Sigmoid colon (tissue), 7 donors: ENCODE measurements around the gene MYRF. TPM values are rescaled to one million over a fixed set of nuclear protein-coding genes. Genes with fewer than 3 reads are reported as not detected.

Experiments
- DNase-seq: peaks from one replicate; pipeline ENCODE4 v3.0.0-alpha.2; 2019
- H3K27ac ChIP-seq, 4 donors: fragments of 200-600 bp; sonication (generic); one replicate each; pipeline ENCODE4 v1.5.1; 2016 to 2019; ENCODE audit warnings: mild to moderate bottlenecking in 1 of 4
- H3K27me3 ChIP-seq, 3 donors: fragments of 200-600 bp; sonication (generic); one replicate each; pipeline ENCODE4 v1.5.1; 2019; ENCODE audit warnings: mild to moderate bottlenecking in 1 of 3
- H3K36me3 ChIP-seq, 4 donors: fragments of 200-600 bp; sonication (generic); one replicate each; pipeline ENCODE4 v1.5.1; 2016 to 2019
- H3K4me1 ChIP-seq, 4 donors: fragments of 200-600 bp; sonication (generic); one replicate each; pipeline ENCODE4 v1.5.1; 2017 to 2019
- H3K4me3 ChIP-seq, 4 donors: fragments of 200-600 bp; sonication (generic); one replicate each; pipeline ENCODE4 v1.5.1; 2017 to 2019; ENCODE audit warnings: mild to moderate bottlenecking in 2 of 4, moderate library complexity in 1 of 4
- H3K9me3 ChIP-seq, 4 donors: fragments of 200-600 bp in 3 of 4; sonication (generic) in 3 of 4; one replicate each; pipeline versions ENCODE4 v1.5.1 to v1.6.1; 2013 to 2019
- CTCF ChIP-seq, 4 experiments: fragments of 450-650 bp in 3 of 4; fragments of 200-600 bp in 1 of 4; IDR thresholded peaks; one replicate each; pipeline ENCODE4 v1.5.1; 2016 to 2019; ENCODE audit warnings: antibody characterized with exemption in 4 of 4, mild to moderate bottlenecking in 3 of 4, moderate library complexity in 2 of 4
- EP300 ChIP-seq, 4 donors: sonication (generic); formaldehyde crosslinking; IDR thresholded peaks; one replicate each; pipeline ENCODE4 v1.6.1; 2017; ENCODE audit warnings: antibody characterized with exemption in 4 of 4
- POLR2A ChIP-seq, 2 donors: fragments of 450-650 bp; IDR thresholded peaks; one replicate each; pipeline ENCODE4 v1.6.1; 2016; ENCODE audit warnings: antibody characterized with exemption in 2 of 2, mild to moderate bottlenecking in 2 of 2, moderate library complexity in 2 of 2
- POLR2AphosphoS5 ChIP-seq, 4 donors: sonication (generic); formaldehyde crosslinking; IDR thresholded peaks; one replicate each; pipeline ENCODE4 v1.6.1; 2017; ENCODE audit warnings: antibody characterized with exemption in 4 of 4
- WGBS, 2 donors: extraction: QIAGEN DNeasy Blood & Tissue Kit; methylation state at CpG; one replicate each; pipeline ENCODE4 v1.1.7; 2013; 5-methylcytosine and 5-hydroxymethylcytosine counted together
- intact Hi-C: fragments of 100-400 bp; cut with DNase I; formaldehyde crosslinking; loops from one replicate; pipeline ENCODE4 v1.15.1; 2023
- polyA plus RNA-seq, 3 donors: library from polyadenylated mRNA; stranded (reverse); fragments of 200-250 nt; gene quantifications; one replicate each; pipeline ENCODE4 v1.2.3, GENCODE V29; 2013
- total RNA-seq, 4 donors: library from RNA; depleted of rRNA; stranded (reverse); fragments of >200 nt; gene quantifications; one replicate each; pipeline ENCODE4 v1.1.0, GENCODE V29; 2016
- donor health status: healthy with polysubstance abuse.
- donor health status: Bipolar disorder and iron deficiency.
- donor health status: healthy.

The MYRF gene
- total and polyA plus RNA-seq, 7 donors, result under 0.01 to 6.4 (median 0.66) TPM

- no peak overlapping the region for H3K27ac ChIP-seq
- TF ChIP-seq POLR2A (IDR thresholded peaks at IDR 0.05), result no peak
- no peak for TF ChIP-seq CTCF (IDR thresholded peaks at IDR 0.05)
- no peak for TF ChIP-seq EP300 (IDR thresholded peaks at IDR 0.05)
- TF ChIP-seq POLR2AphosphoS5 (IDR thresholded peaks at IDR 0.05), result no peak
- intact Hi-C loops, result no loop called here
- peaks cover 0 to 13% (median 0%) of the 10 kb centered on the region in 3 donors for H3K27me3 ChIP-seq
- no peaks in the 10 kb centered on the region for H3K9me3 ChIP-seq
- no peak for DNase-seq
- H3K4me1 ChIP-seq, result peaks cover 0 to 11% (median 9%) of the 10 kb centered on the region in 4 donors
- H3K4me3 ChIP-seq, result no peak overlapping the region
- no peaks in the 10 kb centered on the region for H3K36me3 ChIP-seq
- 90% methylated on average over 12 of the region's 12 CpGs for whole genome bisulfite sequencing, 2 donors
These were observed 22.0 kb downstream of the MYRF start for GRCh38 chr11:61774411-61774810.

GRCh38 chr11:61775106-61775505, 22.7 kb downstream of the MYRF start:
- Histone ChIP-seq H3K27me3 (peaks cover 0 to 9% (median 0%) of the 10 kb centered on the region in 3 donors), H3K4me1 (peaks cover 0 to 11% (median 9%) of the 10 kb centered on the region in 4 donors), H3K4me3 (no peak overlapping the region), H3K27ac (no peak overlapping the region), H3K9me3 (no peaks in the 10 kb centered on the region), H3K36me3 (no peaks in the 10 kb centered on the region)
- WGBS, 2 donors, result 95% methylated on average over 6 of the region's 6 CpGs
- no peak for DNase-seq
- no peak for TF ChIP-seq CTCF (IDR thresholded peaks at IDR 0.05)
- TF ChIP-seq EP300 (IDR thresholded peaks at IDR 0.05), result no peak
- no peak for TF ChIP-seq POLR2AphosphoS5 (IDR thresholded peaks at IDR 0.05)
- TF ChIP-seq POLR2A (IDR thresholded peaks at IDR 0.05), result no peak
- intact Hi-C loops, result no loop called here

GRCh38 chr11:61775606-61776554, 23.4 kb downstream of the MYRF start:
- Histone ChIP-seq H3K9me3 (no peaks in the 10 kb centered on the region), H3K27me3 (peaks cover 0 to 9% (median 0%) of the 10 kb centered on the region in 3 donors), H3K36me3 (no peaks in the 10 kb centered on the region), H3K4me1 (peaks cover 0 to 11% (median 9%) of the 10 kb centered on the region in 4 donors), H3K4me3 (no peak overlapping the region), H3K27ac (no peak overlapping the region)
- 77 to 86% methylated on average over 20 of the region's 20 CpGs for WGBS, 2 donors
- no peak for DNase-seq
- intact Hi-C loops, result no loop called here
- TF ChIP-seq POLR2A (IDR thresholded peaks at IDR 0.05), result no peak
- TF ChIP-seq POLR2AphosphoS5 (IDR thresholded peaks at IDR 0.05), result no peak
- TF ChIP-seq EP300 (IDR thresholded peaks at IDR 0.05), result no peak
- TF ChIP-seq CTCF (IDR thresholded peaks at IDR 0.05), result no peak

GRCh38 chr11:61776561-61777075, 24.2 kb downstream of the MYRF start:
- Histone ChIP-seq H3K27ac (no peak overlapping the region), H3K4me1 (peaks cover 0 to 11% (median 9%) of the 10 kb centered on the region in 4 donors), H3K4me3 (no peak overlapping the region), H3K36me3 (no peaks in the 10 kb centered on the region), H3K27me3 (peaks cover 0 to 9% (median 0%) of the 10 kb centered on the region in 3 donors), H3K9me3 (no peaks in the 10 kb centered on the region)
- 73 to 74% methylated on average over 9 of the region's 9 CpGs for WGBS, 2 donors
- TF ChIP-seq EP300 (IDR thresholded peaks at IDR 0.05) (no peak), CTCF (IDR thresholded peaks at IDR 0.05) (peak in 3 of 4 experiments; percentile 24 to 45 (median 35)), POLR2AphosphoS5 (IDR thresholded peaks at IDR 0.05) (no peak), POLR2A (IDR thresholded peaks at IDR 0.05) (no peak)
- no peak for DNase-seq
- intact Hi-C loops, result no loop called here
